GM11168 (cell line): ENCODE results near the gene CREG2.
"Not testable (repeated sequence)": the region's sequence is repeated elsewhere in the genome, so short reads cannot be mapped to it uniquely, and the experiment has no call there.

Experiments
- in situ Hi-C: fragments of 300-500 bp; cut with MboI; formaldehyde crosslinking; loops from one replicate; pipeline ENCODE4 v1.12.0; 2022; ENCODE audit warnings: low sequenced_read_pairs; ENCODE audit not compliant: unreplicated experiment

The CREG2 gene

DNA sequence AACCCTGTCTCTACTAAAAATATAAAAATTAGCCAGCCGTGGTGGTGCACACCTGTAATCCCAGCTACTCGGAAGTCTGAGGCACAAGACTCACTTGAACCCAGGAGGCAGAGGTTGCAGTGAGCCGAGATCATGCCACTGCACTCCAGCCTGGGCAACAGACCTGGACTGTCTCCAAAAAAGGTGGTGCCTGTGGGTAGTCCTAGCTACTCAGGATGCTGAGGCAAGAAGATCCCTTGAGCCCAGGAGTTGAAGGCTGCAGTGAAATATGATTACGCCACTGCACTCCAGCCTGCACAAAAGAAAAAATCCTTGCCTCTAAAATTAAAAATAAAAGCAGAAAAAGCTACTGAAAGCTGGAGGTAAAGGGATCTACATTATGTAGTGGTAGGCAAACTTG lies 34.7 kb downstream of the CREG2 start:
- in situ Hi-C loops: not testable (repeated sequence)

DNA sequence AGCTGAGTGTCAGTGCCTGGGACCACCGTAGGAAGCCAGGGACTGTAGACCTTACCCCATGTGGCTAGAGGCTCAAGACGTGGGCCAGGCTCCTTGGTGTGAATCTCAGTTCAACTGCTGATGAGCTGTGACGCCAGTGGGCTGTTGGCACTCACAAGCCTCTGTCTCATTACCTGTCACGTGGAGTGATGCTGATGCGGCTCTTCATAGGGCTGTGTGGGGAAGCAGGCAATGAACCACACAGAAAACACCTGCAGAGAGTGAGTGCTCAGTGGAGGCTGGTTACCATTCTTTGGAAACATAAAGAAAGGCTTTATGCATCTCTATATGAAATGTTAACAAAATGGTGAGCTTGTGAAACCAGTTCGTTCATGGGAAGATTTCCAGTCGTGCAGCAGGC lies 36.1 kb downstream of the CREG2 start:
- in situ Hi-C loops: no loop called here

GRCh38 chr2:101349893-101350662 lies 37.2 kb downstream of the CREG2 start:
- in situ Hi-C loops: no loop called here

DNA sequence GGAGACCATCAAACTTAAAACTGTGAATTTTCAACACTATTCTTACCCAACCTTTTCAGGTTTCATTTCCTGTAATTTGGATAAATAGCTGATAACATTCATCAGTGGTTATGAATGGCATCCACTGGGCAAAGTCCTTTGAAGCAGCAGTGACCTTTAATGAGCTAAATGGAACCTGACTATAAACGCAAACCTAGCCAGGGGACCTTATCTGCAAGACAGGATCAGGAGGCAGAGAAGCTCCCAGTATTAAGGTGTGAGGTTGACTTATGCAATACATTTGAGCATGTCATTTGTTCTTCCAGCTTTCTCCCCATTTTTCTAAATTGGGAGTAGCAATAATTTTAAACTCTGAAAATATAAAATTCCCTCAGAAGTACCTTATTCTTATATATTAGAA lies 38.4 kb downstream of the CREG2 start:
- in situ Hi-C loops: no loop called here

DNA sequence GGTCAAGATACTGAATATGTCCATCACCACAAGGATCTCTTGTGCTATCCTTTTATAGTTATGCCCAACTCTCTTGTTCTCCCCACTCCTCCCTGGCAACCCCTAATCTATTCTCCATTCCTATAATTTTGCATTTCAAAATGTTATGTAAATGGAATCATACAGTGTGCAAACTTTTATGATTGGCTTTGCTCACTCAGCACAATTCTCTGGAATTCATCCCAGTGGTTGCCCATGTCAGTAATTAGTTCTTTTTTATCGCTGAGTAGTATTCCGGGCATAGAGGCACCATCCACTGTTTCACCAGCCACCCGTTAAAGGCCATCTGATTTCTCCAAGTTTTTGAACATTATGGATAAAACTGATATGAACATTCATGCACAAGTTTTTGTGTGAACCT lies 40.4 kb downstream of the CREG2 start:
- in situ Hi-C loops: no loop called here

- in situ Hi-C loops: no loop called here
Observed at GRCh38 chr2:101344137-101344536, 43.2 kb downstream of the CREG2 start.

- in situ Hi-C loops: no loop called here
Observed at GRCh38 chr2:101342625-101343008, 44.7 kb downstream of the CREG2 start.

DNA sequence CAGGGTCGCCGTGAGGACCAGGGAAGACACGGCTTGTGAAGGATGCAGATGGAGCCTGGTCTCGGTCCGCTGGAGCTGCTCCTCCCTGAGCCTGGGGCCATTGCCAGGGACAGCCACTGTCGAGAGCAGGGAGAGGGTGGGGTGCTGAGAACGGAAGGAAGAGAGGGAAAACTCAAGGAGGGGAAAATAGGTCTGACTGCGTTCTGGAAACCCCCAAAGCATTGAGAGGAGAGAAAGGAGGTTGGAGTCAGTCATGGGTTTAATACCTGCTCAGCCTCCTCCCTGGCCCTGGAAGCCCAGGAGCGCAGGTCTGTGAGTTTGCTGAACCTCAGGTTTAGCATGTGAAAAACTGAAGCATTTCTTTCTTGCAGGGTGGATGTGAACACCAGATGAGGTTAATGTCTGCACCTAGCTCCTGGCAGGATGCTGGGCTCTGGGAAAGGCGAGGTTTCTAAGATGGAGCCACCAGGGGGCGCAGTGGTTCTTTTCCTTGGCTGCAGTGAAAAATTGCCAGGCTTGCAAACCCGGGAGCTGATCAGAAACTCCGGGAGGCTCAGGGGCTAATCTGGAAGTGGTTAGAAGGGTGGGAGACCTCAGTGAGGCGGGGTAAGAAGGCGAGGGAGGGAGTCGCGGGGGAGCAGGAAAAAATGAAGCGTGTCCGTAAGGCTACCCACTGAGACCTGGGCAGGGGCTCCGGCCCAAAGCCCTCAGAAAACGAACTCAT lies 45.2 kb downstream of the CREG2 start:
- in situ Hi-C loops: no loop called here

DNA sequence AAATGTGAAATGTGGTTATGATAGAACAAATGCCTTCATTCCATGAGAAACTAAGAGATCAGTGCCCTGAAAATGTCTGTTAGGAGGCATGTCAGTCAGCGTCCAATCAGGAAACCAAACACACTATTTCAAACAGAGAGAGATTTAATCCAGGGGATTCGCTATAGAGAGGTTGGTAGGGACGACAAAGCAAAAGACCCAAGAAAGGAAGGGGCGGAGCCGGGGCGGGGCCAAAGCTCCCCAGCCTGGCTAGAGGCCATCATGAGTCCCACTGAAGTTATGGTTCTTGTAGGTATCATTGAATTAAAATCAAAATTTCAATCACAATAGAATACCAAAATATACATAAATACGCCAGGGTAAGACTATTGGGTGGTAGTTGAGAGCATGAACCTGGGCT lies 45.9 kb downstream of the CREG2 start:
- in situ Hi-C loops: no loop called here

GRCh38 chr2:101340141-101340551 lies 47.2 kb downstream of the CREG2 start:
- in situ Hi-C loops: no loop called here

GRCh38 chr2:101339266-101339880 lies 47.9 kb downstream of the CREG2 start:
- in situ Hi-C loops: no loop called here

- in situ Hi-C loops: no loop called here
Observed at GRCh38 chr2:101337877-101338276, 49.4 kb downstream of the CREG2 start.

GRCh38 chr2:101332885-101333766 lies 54.2 kb downstream of the CREG2 start:
- in situ Hi-C loops: no loop called here

DNA sequence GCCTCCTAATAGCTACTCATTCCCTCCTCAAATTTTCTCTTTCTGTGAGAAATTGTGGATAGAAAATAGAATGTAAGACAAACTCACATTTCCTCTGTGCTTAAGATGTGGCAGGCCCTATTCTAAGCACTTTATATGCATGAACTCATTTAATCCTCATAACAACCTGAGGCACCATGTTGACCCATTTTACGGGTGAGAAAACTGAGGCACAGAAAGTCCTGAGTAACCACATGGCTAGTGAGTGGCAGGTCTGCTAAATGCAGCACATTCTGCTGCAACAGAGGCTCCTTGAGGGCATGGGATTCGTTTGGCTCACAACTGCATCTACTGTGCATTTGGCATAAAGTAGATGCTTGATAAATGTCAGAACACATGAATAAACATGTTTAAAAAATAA lies 56.1 kb downstream of the CREG2 start:
- in situ Hi-C loops: no loop called here

DNA sequence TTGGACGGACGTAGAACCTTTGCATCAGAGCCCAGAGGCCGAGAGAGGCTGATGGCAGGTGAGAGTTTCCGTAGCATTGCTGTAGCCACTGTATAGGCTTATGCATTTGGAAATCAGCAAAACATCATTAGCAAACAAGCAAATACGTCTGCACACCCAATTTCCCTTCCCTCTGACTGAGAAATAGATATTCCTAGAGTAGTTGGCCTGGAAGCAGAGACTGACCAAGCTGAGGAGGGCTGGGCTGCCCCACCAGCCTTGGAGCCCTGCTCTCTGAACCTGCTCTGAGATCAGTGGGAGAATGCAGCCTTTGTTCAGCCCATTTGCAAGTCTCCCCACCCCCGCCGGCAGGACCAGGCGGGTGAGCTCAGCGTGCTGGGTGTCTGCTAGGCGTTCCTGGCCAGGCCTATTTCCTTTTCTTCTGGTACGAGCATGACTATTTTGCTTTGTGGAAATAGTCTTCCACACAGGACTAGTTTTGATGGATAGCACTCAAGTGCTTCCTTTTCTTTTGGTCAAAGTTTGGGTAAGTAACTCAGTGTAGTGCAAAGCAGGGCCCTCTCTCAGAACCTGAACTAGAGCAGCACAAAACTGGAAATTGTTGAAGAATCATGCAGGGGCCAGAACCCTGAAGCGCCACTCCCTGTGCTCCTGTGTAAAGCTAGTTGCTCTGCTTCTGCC lies 56.9 kb downstream of the CREG2 start:
- in situ Hi-C loops: no loop called here

GRCh38 chr2:101329026-101329425 lies 58.3 kb downstream of the CREG2 start:
- in situ Hi-C loops: no loop called here

DNA sequence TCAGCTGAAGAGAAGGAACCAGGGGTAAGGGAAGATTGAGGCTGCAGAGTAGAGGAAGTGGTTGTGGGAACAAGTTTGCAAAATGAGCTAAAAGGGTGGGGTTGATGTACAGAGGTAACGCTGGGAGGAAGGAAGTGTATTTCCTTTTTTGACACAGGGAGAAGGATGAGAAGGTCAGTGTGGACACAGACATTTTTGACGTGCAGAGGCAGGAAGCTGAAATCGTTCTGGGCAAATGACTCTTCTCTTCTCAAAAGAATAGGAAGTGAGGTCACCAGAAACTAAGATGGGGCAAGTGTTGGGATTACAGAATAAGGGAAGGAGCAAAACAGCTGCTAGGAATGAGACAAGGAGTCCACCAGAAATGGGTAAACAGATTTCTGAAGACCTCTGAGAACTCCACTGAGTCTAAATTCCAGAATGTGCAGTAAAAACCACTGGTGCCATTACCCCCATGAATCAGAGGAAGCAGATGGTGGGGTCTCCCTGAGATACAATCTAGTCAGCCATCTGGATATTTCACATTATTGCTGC lies 58.8 kb downstream of the CREG2 start:
- in situ Hi-C loops: no loop called here

- in situ Hi-C loops: no loop called here
Observed at GRCh38 chr2:101327863-101328394, 59.4 kb downstream of the CREG2 start.

DNA sequence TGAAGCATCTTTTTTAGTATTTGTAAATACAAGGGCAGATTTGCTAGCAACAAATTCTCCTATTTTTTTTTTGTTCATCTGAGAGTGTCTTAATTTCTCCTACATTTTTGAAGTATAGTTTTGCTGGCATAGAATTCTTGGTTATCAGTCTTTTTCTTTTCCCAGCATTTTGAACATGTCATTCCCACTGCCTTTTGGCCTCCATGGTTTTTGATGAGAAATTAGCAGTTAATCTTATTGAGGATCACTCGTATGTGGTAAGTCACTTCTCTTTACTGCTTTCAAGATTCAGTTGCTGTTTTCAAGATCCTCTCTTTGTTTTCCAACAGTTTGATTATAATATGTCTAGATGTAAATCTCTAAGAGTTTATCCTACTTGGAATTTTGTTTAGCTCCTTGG lies 61.9 kb downstream of the CREG2 start:
- in situ Hi-C loops: no loop called here
